GM18951 (cell line): ENCODE data around the gene FOXA3.
"Not testable (repeated sequence)": the region's sequence is repeated elsewhere in the genome, so short reads cannot be mapped to it uniquely, and the experiment has no call there.

ENCODE experiments used
- POLR2A ChIP-seq: IDR thresholded peaks from 4 replicates; pipeline ENCODE4 v1.6.1; 2011; ENCODE audit warnings: mild to moderate bottlenecking; ENCODE audit not compliant: insufficient read length, insufficient read depth; ENCODE audit errors: extremely low read depth
- in situ Hi-C: fragments of 300-500 bp; cut with MboI; formaldehyde crosslinking; loops from one replicate; pipeline ENCODE4 v1.12.0; 2022; ENCODE audit warnings: low sequenced_read_pairs, mixed read lengths, inconsistent platforms; ENCODE audit not compliant: unreplicated experiment

FOXA3 gene

GRCh38 chr19:45883881-45884681 is 20.0 kb downstream of the FOXA3 start:
- in situ Hi-C loops, result no loop called here
- no peak for TF ChIP-seq POLR2A

DNA sequence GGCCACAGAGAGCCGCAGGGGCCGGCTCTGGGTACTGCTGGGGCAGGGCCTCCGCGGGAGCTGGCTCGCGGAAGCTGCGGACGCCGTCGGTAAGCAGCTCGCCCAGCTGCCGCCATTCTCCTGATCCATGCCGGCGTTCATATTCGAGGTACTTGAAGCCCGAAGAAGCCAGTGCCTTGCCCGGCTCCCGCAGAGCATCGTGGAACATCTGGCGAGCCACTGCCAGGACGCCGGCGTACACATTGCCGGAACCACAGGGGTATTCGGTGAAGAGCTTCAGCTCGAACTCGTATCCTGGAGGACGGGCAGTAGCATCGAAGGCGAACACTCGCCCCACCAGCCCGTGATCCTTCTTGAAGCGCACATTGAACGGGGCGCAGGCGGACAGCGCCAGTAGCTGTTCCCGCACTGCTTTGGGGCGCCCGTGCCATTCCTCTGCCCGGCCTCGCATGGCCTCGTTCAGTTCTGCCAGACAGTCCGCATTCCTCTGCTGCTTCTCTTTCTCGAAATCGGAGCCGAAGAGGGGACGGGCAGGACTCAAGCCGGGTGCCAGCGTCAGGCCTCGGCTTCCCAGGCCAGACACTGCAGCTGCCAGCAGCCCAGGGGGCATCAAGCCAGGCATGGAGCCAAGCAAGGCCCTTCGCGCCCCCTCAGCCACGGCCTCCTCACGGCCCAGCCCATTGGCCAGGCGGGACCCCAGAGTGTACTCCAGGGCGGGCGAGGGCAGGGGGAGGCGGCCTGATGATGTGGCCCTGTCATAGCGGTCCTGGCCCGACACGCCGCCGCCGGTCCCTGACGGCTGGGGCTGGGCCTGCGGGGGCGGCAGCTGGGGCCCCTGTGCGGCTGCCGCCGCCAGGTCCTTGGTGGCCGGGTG is 20.8 kb downstream of the FOXA3 start:
- TF ChIP-seq POLR2A, result no peak
- in situ Hi-C loops, result no loop called here

- in situ Hi-C loops, result no loop called here
- peak; percentile 74 for TF ChIP-seq POLR2A
Observed at GRCh38 chr19:45885556-45886426, 21.7 kb downstream of the FOXA3 start, which contains the start of gene IRF2BP1. Gene IRF2BP1 (minus strand): TSS chr19:45886141. CDS start chr19:45885774, 367 bp downstream.

DNA sequence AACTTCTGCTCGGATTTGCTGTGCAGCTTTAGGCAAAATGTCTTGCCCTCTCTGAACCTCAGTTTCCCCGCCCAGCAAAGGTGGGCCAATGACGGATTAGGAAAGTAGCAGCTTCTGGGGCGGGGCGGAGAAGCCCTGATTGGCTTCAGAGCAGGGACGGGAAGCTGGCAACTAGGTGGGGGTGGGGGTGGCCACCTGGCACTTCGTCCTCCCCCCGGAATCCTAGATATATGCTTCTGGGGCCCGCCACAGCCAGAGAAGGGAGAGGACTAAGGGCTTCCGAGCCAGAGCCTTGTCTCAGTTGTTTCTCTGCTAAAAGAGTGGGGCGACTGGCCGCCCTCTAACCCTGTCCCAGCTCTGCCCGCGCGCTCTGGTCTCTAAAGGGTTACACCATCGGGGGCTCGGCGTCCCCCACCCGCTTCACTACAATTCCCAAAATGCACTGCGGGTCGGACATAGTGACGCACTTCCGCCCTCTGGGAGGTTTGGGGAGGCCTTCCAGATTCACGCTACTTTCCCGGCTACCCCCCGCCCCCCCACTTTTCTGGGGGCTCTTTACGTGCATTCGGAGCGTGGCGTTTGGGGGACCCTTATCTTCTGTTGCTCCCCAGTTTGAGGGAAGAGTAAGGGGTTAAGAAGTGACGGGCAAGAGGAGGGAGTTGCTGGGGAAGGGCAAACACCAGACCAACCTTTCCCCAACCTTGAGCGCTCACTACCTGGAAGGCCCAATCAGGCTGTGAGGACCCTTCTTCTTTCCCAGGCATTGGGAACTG is 22.5 kb downstream of the FOXA3 start:
- in situ Hi-C loops, result no loop called here
- TF ChIP-seq POLR2A, result peak; percentile 62

GRCh38 chr19:45887200-45887710 is 23.1 kb downstream of the FOXA3 start:
- in situ Hi-C loops, result no loop called here
- TF ChIP-seq POLR2A, result no peak

DNA sequence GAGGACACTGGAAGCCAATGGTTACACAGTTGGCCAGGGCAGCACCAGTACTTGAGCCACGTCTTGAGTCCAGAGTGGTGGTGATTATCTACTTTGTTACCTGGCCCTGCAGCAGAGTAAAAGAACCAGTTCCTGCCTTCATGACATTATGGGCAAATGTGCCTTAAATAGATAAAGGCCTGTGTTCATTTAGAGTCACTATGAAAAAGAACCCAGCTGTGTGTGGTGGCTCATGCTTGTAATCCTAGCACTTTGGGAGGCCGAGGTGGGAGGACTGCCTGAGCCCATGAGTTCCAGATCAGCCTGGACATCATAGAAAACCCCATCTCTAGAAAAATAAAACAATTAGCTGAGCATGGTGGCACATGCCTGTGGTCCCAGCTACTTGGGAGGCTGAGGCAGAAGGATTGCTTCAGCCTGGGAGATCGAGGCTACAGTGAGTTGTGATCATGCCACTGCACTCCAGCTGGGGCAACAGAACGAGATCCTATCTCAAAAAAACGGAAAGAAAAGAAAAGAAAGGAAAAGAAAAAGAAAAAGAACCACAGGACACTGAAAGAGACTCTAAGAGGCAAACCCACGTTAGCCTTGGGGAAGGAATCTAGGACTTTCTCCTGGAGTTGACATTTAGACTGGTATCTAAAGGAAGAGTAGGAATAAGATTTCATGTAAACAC is 25.2 kb downstream of the FOXA3 start:
- in situ Hi-C loops, result no loop called here
- TF ChIP-seq POLR2A, result no peak

DNA sequence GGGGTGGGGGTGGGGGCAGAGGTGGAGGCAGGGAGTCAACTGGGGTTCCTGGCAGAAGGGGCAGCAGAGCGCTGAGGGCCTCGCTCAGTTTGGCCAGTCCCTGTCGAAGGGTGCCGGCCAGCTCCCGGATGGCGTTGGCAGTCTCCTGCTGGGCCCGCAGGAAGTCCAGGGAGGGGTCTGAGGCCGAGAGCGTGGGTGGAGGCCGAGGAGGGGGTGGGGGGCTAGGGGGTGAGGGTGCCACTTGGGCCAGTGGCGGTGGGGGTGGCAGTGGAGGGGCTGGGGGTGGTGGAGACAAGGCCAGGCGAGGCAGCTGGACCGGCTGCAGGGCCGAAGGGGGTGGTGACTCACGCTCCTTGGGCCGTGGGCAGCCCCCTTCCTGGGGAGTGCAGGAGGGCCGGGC is 26.8 kb downstream of the FOXA3 start:
- in situ Hi-C loops, result no loop called here
- TF ChIP-seq POLR2A, result no peak

GRCh38 chr19:45895519-45895972 is 31.4 kb downstream of the FOXA3 start:
- in situ Hi-C loops, result no loop called here
- no peak for TF ChIP-seq POLR2A

GRCh38 chr19:45895983-45896599 is 32.0 kb downstream of the FOXA3 start:
- in situ Hi-C loops, result not testable (repeated sequence)

DNA sequence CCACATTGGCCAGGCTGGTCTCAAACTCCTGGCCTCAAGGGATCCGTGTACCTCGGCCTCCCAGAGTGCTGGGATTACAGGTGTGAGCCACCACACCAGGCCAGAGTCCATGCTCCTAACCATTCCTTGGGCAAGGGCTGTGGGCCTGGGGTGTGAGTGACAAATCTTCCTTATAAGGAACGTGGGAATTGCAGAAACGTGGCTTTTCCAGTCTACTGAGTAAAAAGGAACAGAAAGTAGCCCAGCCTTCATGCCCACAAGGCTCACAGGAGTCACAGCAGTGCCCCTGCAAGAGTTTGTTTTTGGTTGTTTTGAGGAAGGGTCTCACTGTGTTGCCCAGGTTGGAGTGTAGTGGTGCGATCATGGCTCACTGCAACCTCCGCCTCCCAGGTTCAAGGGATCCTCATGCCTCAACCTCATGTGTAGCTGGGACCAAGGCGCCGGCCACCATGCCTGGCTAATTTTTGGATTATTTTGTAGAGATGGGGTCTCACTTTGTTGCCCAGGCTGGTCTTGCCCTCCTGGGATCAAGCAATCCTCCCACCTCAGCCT is 33.2 kb downstream of the FOXA3 start:
- in situ Hi-C loops, result no loop called here
- no peak for TF ChIP-seq POLR2A

GRCh38 chr19:45899253-45899652 is 35.1 kb downstream of the FOXA3 start:
- no peak for TF ChIP-seq POLR2A
- in situ Hi-C loops, result no loop called here
